Measurements from ENCODE around the gene NACA.

NACA gene

DNA sequence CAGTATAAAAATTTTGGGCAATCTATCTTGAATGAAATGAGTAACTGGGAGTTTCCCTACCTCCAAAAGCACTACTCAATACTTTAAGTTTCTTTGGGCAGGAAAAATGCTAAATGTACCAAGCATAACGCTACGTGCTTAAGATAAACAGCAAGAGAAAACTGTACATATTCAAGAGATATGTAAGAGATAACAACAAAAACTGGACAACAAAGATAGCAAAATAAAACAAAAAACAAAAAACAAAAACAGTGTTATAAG lies 57.0 kb downstream of the NACA start:
- no peak for DNase-seq (ENCODE audit: low read depth in 1 of 2, low spot score in 1 of 2)
- no peak overlapping the region for H3K4me3 ChIP-seq (replicated peaks; ENCODE audit: insufficient read depth, low read length)
- H3K27ac ChIP-seq (replicated peaks): no peak overlapping the region
- no peaks in the 10 kb centered on the region for H3K27me3 ChIP-seq (ENCODE audit: insufficient read depth, poor library complexity, severe bottlenecking)
- TF ChIP-seq SPI1 (IDR thresholded peaks at IDR 0.05; ENCODE audit: borderline replicate concordance, low read depth) (no peak), POLR2AphosphoS5 (IDR thresholded peaks at IDR 0.05; ENCODE audit: low read depth) (no peak), GABPA (IDR thresholded peaks at IDR 0.05; ENCODE audit: low read depth) (no peak)
- TF ChIP-seq, protein P1, sequence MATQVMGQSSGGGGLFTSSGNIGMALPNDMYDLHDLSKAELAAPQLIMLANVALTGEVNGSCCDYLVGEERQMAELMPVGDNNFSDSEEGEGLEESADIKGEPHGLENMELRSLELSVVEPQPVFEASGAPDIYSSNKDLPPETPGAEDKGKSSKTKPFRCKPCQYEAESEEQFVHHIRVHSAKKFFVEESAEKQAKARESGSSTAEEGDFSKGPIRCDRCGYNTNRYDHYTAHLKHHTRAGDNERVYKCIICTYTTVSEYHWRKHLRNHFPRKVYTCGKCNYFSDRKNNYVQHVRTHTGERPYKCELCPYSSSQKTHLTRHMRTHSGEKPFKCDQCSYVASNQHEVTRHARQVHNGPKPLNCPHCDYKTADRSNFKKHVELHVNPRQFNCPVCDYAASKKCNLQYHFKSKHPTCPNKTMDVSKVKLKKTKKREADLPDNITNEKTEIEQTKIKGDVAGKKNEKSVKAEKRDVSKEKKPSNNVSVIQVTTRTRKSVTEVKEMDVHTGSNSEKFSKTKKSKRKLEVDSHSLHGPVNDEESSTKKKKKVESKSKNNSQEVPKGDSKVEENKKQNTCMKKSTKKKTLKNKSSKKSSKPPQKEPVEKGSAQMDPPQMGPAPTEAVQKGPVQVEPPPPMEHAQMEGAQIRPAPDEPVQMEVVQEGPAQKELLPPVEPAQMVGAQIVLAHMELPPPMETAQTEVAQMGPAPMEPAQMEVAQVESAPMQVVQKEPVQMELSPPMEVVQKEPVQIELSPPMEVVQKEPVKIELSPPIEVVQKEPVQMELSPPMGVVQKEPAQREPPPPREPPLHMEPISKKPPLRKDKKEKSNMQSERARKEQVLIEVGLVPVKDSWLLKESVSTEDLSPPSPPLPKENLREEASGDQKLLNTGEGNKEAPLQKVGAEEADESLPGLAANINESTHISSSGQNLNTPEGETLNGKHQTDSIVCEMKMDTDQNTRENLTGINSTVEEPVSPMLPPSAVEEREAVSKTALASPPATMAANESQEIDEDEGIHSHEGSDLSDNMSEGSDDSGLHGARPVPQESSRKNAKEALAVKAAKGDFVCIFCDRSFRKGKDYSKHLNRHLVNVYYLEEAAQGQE (IDR thresholded peaks at IDR 0.05; ENCODE audit: insufficient replicate concordance, low read depth): no peak
- TF ChIP-seq, protein P2, sequence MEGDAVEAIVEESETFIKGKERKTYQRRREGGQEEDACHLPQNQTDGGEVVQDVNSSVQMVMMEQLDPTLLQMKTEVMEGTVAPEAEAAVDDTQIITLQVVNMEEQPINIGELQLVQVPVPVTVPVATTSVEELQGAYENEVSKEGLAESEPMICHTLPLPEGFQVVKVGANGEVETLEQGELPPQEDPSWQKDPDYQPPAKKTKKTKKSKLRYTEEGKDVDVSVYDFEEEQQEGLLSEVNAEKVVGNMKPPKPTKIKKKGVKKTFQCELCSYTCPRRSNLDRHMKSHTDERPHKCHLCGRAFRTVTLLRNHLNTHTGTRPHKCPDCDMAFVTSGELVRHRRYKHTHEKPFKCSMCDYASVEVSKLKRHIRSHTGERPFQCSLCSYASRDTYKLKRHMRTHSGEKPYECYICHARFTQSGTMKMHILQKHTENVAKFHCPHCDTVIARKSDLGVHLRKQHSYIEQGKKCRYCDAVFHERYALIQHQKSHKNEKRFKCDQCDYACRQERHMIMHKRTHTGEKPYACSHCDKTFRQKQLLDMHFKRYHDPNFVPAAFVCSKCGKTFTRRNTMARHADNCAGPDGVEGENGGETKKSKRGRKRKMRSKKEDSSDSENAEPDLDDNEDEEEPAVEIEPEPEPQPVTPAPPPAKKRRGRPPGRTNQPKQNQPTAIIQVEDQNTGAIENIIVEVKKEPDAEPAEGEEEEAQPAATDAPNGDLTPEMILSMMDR (IDR thresholded peaks at IDR 0.05; ENCODE audit: insufficient read depth, low read length): no peak
